Kidney epithelial cell (primary cell): ENCODE data around the gene DNAJC9. TPM values are rescaled to one million over a fixed set of nuclear protein-coding genes. Genes with fewer than 3 reads are reported as not detected.

Experiments used
- DNase-seq: peaks from one replicate; pipeline ENCODE4 v3.0.0-alpha.2; 2010; ENCODE audit warnings: low read depth
- H3K27me3 ChIP-seq: 2 replicates; pipeline ENCODE4 v1.6.0; 2011; ENCODE audit warnings: low read length; ENCODE audit not compliant: control insufficient read depth, insufficient read depth
- H3K36me3 ChIP-seq: 2 replicates; pipeline ENCODE4 v1.5.1; 2011; ENCODE audit warnings: low read length; ENCODE audit not compliant: control insufficient read depth, insufficient read depth
- H3K4me3 ChIP-seq: 2 replicates; pipeline ENCODE4 v1.5.1; 2011; ENCODE audit warnings: low read depth, mild to moderate bottlenecking, control low read depth, low read length
- CTCF ChIP-seq: IDR thresholded peaks from 2 replicates; pipeline ENCODE4 v1.5.1; 2011; ENCODE audit warnings: mild to moderate bottlenecking, moderate library complexity, low read length, control low read depth, inconsistent platforms; ENCODE audit not compliant: insufficient read depth, poor library complexity, severe bottlenecking
- total RNA-seq: library from RNA; depleted of rRNA; stranded (reverse); fragments of >200 nt; gene quantifications from 2 replicates; pipeline ENCODE4 v1.2.3, GENCODE V29; 2015

Gene DNAJC9
- total RNA-seq, 1 donor from 2014 or later: 42.2 TPM

GRCh38 chr10:73219384-73219783 lies 27.7 kb downstream of the DNAJC9 start:
- no peak overlapping the region for H3K4me3 ChIP-seq
- no peak for DNase-seq
- no peaks in the 10 kb centered on the region for H3K27me3 ChIP-seq
- no peaks in the 10 kb centered on the region for H3K36me3 ChIP-seq
- TF ChIP-seq CTCF: no peak

GRCh38 chr10:73218431-73219191 lies 28.4 kb downstream of the DNAJC9 start:
- no peak for DNase-seq
- H3K36me3 ChIP-seq: no peaks in the 10 kb centered on the region

GRCh38 chr10:73217628-73218027 lies 29.4 kb downstream of the DNAJC9 start:
- no peak for DNase-seq
- no peaks in the 10 kb centered on the region for H3K36me3 ChIP-seq
- H3K27me3 ChIP-seq: no peaks in the 10 kb centered on the region
- TF ChIP-seq CTCF: no peak
- H3K4me3 ChIP-seq: no peak overlapping the region

More at GRCh38 chr10:73218431-73219191, 28.4 kb downstream of the DNAJC9 start:
- peak; percentile 40 for TF ChIP-seq CTCF
- H3K27me3 ChIP-seq: no peaks in the 10 kb centered on the region
- H3K4me3 ChIP-seq: no peak overlapping the region

- Histone ChIP-seq H3K4me3 (no peak overlapping the region), H3K27me3 (no peaks in the 10 kb centered on the region), H3K36me3 (no peaks in the 10 kb centered on the region)
- TF ChIP-seq CTCF: no peak
- DNase-seq: no peak
Observed at GRCh38 chr10:73215749-73216148, 31.3 kb downstream of the DNAJC9 start.

- no peaks in the 10 kb centered on the region for H3K27me3 ChIP-seq
- TF ChIP-seq CTCF: no peak
- no peak overlapping the region for H3K4me3 ChIP-seq
- DNase-seq: no peak
- H3K36me3 ChIP-seq: no peaks in the 10 kb centered on the region
Observed at GRCh38 chr10:73211106-73211811, 35.8 kb downstream of the DNAJC9 start.
